RKO (cell line): ENCODE measurements around the gene UGT2A3.
"Not testable (repeated sequence)": the region's sequence is repeated elsewhere in the genome, so short reads cannot be mapped to it uniquely, and the experiment has no call there.

Experiments
- DNase-seq: peaks from one replicate; pipeline ENCODE4 v3.0.0-alpha.2; 2016; ENCODE audit warnings: low spot score

UGT2A3 gene

DNA sequence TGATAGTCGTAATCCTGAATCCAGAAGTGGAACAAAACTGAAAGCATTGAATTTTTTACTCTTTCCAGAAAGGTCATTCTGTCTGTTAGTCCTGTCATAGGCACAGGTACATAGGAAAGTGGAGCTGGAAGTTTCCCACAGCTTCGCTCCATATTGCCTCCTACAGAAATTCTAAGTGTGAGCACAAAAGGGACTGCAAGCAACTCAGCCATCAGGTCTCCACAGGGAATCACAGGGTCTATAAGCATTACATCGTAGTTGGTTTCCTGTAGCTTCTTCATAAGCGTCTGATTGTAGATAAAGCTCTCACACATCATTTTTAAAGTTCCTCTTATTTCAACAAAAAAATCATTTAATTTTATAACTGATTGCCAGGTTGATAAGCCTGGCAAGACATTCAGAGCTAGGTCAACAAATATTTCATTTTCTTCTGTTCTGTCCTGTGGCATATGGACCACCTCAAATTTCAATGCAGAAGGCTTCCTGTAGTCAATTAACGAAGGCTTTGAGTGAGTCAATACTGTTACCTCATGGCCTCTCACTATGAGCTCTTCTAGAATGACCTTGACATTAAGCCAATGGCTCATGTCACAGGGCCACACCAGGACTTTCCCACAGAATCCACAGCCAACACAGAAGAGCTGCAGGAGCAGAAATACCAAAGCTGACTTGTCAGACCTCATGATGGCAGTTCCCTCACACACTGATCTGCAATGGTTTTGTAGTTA, at the start of gene UGT2A3:
UGT2A3 (minus strand) TSS at position 727 of the 728 bp plus-strand sequence; CDS start at position 683, 44 bp downstream.
- DNase-seq = peak; percentile 2

DNA sequence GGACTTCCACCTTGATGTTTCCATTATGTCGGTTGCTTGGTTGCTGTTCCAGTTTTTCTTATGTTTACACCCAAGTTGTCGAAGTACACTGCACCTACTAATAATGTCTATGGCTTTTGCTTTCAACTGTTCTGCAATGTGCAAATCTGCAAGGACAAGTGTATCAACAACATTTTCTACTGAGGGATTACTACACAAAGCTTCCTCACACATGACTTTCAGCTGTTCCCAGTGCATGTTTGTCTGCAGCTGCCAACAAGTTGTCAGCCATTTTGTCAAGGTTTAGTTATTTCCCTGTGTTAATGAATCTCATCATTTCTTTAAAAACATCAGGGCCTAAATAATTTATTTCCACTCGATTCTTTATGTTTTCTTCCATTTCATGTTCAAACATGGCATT, 45.4 kb upstream of the UGT2A3 start:
- no peak for DNase-seq

DNA sequence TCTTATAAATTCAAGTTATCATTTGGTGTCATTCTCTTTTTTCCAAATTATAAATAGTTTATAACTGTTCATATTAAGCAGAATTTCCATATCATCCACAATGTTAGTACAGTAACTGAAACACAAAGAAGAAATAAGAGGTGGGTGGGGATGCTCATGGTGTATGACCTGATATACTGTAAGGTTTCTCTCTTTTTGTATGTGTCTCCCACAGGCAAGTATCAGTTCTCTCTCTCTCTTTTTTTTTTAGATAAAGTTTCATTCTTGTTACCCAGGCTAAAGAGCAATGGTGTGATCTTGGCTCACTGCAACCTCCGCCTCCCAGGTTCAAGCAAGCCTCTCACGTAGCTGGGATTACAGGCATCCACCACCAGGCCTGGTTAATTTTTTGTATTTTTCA, 43.7 kb upstream of the UGT2A3 start:
- DNase-seq = no peak

DNA sequence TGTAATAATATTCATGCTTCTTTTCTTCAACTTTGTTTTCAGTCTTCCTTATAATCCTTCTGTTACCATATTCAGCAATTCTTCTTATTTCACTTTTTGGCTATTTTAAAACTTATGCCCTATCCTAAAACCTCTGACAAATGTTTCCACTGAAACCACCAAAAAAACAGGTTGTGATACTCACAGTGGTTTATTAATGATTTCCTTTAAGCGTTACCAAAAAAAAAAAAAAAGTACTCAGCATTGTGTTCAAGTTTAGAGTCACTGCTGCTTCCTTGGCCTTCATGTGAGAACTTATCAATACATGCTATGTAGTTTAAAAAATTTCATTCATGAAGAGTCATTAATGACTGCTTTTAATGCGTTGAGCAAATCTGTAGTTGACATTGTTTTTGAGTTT, 35.4 kb upstream of the UGT2A3 start:
- DNase-seq = no peak

DNA sequence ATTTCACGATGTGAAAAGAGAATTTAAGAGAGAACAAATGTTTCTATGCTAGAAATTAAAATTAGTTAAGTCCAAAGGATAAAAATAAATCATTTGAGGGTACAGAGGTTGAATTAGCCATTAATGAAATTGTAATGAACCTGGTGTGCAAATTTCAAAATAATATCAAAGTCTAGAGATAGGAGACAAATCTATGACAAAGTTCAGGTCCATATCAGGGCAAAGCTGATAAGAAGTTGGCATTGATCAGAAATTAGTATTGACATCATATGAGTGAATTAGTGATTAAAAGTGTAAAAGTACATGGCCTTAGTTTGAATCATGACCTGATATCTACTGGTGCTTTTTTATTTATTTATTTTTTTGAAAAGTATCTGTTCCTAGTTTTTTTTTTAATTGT, 33.8 kb upstream of the UGT2A3 start:
- DNase-seq = no peak

DNA sequence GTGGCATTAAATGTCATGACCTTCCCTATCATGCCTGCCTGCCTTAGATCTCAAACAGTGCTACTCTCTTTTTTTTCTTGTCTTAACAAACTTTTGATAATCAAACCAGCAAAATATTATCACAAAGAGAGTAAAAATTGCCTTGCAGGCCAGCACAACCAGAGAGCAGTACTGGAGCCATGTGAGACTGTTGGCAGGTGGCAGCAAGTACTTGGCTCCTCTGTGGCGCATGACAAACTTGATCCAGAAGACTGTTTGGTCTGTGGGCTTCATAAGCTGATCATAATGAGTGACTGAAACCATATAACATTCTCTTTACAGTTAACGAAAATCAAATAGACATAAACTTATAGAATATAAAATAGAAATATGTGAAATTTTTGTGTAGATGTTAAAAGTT, 33.3 kb upstream of the UGT2A3 start:
- DNase-seq = no peak

DNA sequence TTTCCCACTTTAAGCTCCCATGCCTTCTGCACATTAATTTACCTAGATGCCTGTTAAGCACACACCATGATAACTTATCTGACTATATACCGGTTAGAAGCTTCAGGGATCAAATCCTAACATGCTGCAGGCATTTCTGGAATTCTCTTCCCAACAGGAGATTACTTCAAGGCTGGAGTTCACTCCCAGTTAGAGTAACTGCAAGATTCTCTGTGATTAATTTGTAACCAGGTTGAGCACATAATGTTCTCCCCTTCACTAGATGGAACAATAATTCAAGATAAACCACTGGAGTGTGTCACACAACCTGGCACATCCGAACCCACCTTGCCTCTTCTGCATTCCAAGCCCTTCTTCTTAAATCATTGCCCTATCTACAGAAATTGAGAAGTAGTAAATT, 11.8 kb upstream of the UGT2A3 start:
- DNase-seq = no peak

DNA sequence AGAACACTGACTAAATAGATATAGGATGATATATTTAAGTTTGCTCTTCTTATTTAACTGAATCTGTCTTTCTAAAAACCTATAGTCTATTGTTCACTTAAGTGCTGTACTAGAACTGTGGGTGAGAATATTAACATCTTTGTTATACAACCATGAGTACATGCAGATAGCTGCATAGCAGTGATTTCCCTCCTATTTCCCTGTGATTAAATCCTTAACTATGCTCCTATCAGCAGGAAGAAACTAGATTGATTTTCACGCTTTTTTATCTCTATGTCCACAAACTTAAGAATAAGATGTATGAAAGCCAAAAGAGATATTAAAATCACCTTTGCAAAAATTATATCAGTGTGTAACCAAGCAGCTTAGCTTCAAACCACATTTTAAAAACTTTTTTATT, 11.3 kb upstream of the UGT2A3 start:
- DNase-seq = no peak

DNA sequence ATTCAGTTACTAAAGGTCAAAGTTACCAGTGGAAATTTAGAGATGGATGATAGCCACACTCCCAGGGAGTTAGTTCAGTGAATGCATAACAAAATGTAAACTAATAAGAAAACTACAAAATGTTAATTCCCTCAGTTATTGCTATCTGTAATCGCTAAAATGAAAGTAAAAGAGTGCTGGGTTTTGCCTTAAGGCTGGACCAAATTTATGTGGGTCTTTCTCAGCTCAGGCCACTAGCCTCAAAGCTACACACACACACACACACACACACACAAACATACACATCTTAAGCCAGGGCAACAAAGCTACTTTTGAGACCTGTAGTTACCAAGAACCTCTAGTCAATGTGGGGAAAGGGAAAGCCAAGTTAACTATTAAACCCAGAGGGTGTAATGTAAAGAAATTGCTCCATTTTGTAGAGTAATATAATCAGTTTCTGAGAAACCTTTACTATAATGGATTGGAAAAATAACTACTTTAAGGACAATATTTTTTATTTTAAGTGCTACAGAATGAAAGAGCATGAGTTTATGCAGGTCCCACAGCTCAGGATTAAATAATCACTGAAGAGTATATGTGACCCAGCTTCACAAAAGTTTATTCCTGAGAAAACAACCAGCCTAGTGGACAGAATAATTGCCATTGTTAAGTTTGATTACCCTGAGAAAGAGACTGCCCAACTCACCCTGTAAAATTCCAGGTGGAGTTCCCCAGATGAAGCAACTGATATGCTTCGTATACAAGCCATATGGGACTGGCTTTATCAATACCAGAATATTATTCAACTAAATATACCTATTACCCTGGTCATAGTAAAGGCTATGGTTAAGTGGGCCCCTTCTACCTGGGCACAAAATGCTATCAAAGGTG, 8.9 kb upstream of the UGT2A3 start:
- no peak for DNase-seq

DNA sequence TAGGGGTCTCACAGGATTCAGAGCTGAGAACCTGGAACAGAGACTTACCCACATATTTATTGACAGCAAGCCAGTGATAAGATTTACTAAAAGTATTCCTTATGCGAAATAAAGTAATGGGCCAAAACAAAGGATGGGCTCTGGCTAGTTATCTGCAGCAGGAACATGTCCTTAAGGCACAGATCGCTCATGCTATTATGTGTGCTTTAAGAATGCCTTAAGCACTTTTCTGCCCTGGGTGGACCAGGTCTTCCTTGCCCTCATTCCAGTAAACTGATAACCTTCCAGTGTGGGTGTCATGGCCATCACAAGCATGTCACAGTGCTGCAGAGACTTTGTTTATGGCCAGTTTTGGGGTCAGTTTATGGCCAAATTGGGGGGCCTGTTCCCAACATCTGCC, 7.5 kb upstream of the UGT2A3 start:
- not testable (repeated sequence) for DNase-seq

DNA sequence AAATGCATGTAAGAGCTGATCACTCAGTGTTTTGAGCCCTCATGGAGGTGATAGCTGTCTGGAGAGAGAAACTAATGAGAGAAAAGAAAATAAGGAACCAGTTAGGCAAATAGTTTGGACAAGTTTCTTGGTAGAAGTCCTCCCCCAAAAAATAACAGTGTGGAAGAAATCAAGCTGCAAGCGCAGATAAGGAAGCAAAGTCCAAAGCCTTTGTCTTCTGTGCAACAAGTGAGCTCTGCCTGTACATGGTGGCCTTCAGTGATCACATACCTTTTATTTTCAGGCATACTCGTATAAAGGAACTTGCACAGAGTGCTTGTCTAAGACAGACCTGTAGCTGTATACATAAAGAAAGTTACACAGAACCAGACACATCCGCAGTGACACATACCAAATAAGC, 2.5 kb upstream of the UGT2A3 start:
- no peak for DNase-seq

DNA sequence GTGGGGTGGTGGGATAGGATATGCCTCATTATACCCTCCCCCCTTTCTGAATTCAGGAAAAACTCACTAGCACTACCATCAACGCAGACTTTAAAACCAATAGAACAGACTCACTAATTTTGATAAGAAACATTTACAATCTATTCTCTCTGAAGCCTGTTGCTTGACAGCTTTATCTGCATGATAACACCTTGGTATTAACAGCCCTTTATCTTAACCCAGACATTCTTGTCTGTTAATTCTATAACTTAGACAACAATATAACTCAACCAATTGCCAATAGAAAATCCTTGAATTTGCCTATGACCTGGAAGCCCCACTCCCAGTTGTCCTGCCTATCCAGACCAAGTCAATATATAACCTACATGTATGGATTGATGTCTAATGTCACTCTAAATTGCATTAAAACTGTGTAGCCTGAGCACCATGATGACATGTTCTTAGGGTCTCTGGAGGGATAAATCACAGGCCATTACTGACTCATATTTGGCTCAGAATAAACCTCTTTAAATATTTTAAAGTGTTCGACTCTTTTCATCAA, 1.5 kb upstream of the UGT2A3 start:
- DNase-seq = no peak

DNA sequence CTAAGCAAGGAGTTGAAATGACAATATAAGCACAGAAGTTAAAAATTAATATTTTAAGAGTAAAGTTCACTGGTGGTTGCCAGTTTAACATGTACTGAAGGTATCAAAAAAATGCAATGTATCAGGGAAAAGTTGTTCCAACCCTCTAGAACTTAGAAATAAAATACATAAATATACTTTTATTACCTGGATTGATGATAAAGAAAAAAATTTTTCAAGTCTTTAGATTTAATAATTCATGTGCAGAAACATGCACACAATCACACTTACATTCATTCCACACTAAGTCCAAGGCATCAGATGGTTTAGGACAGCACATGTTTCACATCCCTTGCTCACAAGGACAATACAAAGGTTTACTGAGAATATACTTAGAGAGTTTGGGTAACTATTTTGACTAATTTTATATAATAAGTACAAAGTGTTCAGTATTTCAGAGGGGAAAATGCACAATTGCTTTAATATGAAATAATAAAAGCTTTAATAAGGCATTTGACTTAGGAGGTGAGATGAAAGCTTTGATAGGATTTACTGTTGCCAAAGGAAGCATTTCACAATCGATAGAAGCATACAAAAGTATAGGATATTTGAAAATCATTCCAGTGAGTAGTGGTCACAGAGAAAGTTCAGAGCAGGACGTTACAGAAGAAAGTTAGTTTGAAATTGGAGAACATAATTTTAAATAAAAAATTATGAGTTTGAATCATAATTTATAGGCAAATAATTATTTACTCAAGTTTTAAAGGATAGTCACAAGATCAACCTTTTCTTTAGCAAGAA, 392 bp upstream of the UGT2A3 start:
- no peak for DNase-seq

DNA sequence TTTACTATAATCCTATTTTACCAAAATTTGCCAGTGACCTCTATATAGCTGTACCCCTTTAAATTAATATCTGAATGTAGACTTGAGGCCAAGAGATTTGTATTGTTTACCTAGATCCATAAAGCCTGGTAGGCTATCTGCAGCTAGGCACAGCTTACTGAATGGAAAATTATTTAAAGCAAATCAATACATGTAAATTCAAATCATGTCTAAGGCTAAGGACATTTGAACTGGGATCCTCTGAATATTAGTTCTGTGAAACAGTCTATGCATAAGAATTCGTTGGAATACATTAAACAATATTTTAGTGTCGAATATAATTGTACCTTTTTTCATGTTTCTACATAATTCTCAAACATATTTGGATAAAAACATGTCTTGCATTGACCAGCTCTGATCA, 1.6 kb downstream of the UGT2A3 start:
- DNase-seq = no peak

DNA sequence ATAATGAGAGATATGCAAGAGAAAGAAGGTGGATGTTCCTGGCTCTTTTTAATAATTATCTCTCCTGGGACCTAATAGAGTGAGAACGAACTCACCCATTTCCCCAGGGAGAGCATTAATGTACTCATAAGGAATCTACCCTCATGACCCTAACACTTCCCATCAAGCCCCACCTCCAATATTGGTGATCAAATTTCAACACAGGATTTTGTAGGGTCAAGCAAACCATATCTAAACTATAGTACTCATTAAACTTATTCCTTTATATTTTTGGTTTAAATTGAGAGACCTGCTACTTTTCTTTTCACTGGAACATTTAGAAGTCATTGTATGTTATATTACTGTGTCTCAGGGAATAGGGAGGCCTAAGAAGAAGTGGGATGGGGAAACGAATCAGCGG, 2.6 kb downstream of the UGT2A3 start:
- DNase-seq = no peak

DNA sequence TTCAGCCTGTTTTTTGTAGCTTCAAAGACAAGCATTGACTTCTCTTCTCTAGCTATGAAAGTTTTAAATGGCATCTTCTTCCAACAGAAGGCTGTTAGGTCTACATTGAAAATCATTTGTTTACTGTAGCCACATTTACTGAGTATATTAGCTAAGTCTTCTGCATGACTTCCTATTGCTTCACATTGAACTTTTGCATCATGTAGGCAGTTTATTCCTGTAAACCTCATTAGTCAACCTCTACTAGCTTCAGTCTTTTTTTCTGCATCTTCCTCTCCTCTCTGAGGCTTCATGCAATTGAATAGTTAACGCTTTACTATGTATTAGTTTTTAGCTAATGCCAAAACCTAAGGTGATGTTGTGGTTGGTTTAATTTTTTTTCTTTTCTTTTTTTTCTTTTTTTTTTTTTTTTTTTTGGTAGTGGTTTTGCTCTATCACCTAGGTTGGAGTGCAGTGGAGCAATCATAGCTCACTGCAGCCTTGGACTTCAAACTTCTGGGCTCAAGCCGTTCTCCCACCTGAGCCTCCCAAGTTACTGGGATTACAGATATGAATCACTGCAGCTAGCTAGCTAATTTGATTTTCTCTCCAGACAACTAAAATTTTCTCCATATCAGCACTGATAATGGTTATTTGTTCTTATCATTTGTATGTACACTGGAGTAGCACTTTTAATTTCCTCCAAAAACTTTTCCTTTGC, 3.4 kb downstream of the UGT2A3 start:
- DNase-seq = no peak

DNA sequence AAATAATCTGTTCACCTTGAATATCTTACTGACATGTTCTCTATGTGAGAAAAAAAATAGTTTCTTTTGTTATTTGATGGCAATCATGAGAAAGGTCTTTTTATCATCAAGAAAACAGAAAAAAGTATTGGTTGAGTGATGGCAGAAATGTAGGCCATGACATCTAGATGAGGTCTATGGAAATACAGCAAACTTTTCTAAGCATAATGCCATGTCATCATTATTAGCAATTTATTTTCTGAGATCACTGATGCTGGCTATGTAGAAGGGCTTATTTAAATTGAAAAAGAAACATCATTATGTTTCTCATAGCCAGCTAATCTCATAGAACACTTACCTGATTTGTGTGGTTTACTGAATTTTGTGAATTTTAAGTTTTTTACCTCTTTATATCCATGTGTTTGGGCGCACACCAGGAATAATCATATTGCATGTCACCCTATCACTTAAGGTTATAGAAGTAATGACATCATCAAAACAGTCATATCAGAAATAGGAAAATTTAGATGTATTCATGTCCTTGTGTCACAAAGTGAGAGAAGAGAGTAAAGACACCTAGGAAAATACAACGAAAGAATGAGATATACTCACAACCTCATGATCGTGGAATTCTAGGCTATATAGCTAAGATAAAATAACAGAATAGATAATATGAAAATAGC, 22.4 kb downstream of the UGT2A3 start:
- DNase-seq = no peak

DNA sequence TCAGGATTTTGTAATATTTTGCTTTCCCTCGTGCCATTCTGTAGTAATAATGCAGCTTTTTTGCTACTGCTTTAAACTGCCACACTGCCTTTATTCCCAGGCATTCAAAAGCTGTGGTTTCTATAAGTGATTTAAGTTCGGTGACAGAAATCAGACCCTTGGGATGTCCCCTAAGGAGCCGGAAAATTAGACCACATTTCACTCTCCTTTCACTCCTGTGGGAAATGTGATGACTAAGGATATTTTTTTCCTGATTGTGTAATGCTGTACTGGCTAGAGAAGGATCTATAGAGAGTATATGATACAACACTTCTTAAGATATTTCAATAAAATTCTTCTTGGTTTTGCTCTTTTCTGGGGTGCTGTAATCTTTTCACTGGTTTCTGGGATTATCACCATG, 24.4 kb downstream of the UGT2A3 start:
- no peak for DNase-seq

DNA sequence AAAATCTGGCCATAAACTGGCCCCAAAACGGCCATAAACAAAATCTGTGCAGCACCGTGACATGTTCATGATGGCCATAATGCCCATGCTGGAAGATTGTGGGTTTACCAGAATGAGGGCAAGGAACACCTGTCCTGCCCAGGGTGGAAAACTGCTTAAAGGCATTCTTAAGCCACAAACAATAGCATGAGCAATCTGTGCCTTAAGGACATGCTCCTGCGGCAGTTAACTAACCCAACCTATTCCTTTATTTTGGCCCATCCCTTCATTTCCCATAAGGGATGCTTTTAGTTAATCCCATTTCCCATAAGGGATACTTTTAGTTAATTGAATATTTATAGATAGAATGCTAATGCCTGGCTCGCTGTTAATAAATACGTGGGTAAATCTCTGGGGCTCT, 29.4 kb downstream of the UGT2A3 start:
- DNase-seq = not testable (repeated sequence)

DNA sequence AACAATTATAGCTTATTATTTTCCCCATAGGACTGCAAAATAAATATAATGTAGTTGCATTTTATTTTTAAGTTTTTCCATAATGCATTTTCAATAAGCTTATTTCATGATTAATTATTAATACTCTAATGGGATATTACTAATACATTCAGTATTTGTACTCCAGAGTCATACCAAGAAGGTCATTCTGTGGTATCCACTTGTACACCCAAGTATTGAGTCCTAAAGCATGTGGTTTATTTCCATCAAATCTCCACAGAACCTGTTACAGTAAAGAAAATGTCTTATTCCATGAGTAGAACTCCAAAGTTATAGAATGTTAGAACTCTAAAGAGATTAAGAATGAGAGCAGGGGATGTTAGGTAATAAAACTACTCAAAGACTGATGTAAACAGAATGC, 30.6 kb downstream of the UGT2A3 start:
- no peak for DNase-seq

DNA sequence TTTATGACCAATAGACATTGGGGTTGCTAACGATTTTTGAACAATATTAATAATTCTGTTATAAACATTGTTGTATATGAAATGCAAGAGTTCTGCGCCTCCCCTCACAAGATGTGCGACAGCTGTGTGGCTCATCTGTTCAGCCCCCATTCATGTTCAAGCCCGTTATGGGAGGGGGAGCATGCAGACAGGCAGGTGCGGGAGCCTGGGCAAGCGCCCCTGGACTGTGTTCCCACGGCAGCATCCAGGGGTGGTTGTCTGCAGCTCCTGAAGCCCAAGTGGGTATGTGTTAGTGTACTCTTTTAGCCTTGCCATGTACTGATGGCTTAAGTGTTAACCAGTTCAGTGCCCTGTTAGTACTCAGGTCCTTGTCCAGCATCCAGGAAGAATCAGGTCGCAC, 34.6 kb downstream of the UGT2A3 start:
- DNase-seq = no peak
